HEK293T (cell line): ENCODE measurements around the gene C10orf105.

Source experiments
- CTCF ChIA-PET: fragments of 350-600 bp; formaldehyde crosslinking; extraction: SDS; loops from one replicate; lab custom pipeline; 2021; ENCODE audit warnings: antibody characterized with exemption, inconsistent platforms; lab: Yijun Ruan, JAX
- POLR2A ChIA-PET: fragments of 350-600 bp; formaldehyde crosslinking; extraction: SDS; loops from one replicate; lab custom pipeline; 2020; ENCODE audit warnings: antibody characterized with exemption, inconsistent platforms; lab: Yijun Ruan, JAX
- DNase-seq: peaks from one replicate; pipeline ENCODE4 v3.0.0; 2012; ENCODE audit warnings: mixed read lengths; ENCODE audit errors: extremely low spot score
- ARNT ChIP-seq: fragments of 450-650 bp; IDR thresholded peaks from 2 replicates; pipeline ENCODE4 v1.6.1; 2017; ENCODE audit warnings: mild to moderate bottlenecking
- BHLHE40 ChIP-seq: fragments of 450-650 bp; IDR thresholded peaks from 2 replicates; pipeline ENCODE4 v1.6.1; 2016; ENCODE audit warnings: mild to moderate bottlenecking, moderate library complexity, borderline replicate concordance
- CTBP1 ChIP-seq: fragments of 450-650 bp; IDR thresholded peaks from 2 replicates; pipeline ENCODE4 v1.6.1; 2016; ENCODE audit warnings: borderline replicate concordance
- ELF4 ChIP-seq: fragments of 450-650 bp; IDR thresholded peaks from 2 replicates; pipeline ENCODE4 v1.6.1; 2017; ENCODE audit warnings: antibody characterized with exemption
- FOXA1 ChIP-seq: fragments of 450-650 bp; IDR thresholded peaks from 2 replicates; pipeline ENCODE4 v1.6.1; 2016; ENCODE audit warnings: mild to moderate bottlenecking
- FOXK2 ChIP-seq: fragments of 450-650 bp; IDR thresholded peaks from 2 replicates; pipeline ENCODE4 v1.6.1; 2016; ENCODE audit warnings: mild to moderate bottlenecking
- FOXM1 ChIP-seq: fragments of 450-650 bp; IDR thresholded peaks from 2 replicates; pipeline ENCODE4 v1.6.1; 2017; ENCODE audit warnings: mild to moderate bottlenecking, borderline replicate concordance
- HDGF ChIP-seq: fragments of 450-650 bp; IDR thresholded peaks from 2 replicates; pipeline ENCODE4 v1.6.1; 2017; ENCODE audit warnings: antibody characterized with exemption, borderline replicate concordance
- L3MBTL2 ChIP-seq: fragments of 450-650 bp; conservative IDR thresholded peaks from 2 replicates; pipeline ENCODE4 v1.6.1; 2016; ENCODE audit warnings: mild to moderate bottlenecking
- LEF1 ChIP-seq: fragments of 450-650 bp; IDR thresholded peaks from 2 replicates; pipeline ENCODE4 v1.6.1; 2017; ENCODE audit warnings: mild to moderate bottlenecking, borderline replicate concordance
- NFRKB ChIP-seq: fragments of 450-650 bp; IDR thresholded peaks from 2 replicates; pipeline ENCODE4 v1.6.1; 2016; ENCODE audit warnings: mild to moderate bottlenecking, moderate library complexity
- PKNOX1 ChIP-seq: fragments of 450-650 bp; IDR thresholded peaks from 2 replicates; pipeline ENCODE4 v1.6.1; 2016
- SP1 ChIP-seq: fragments of 450-650 bp; IDR thresholded peaks from 2 replicates; pipeline ENCODE4 v1.6.1; 2017
- SUZ12 ChIP-seq: fragments of 450-650 bp; IDR thresholded peaks from 2 replicates; pipeline ENCODE4 v1.6.1; 2016; ENCODE audit warnings: mild to moderate bottlenecking
- TARDBP ChIP-seq: fragments of 450-650 bp; IDR thresholded peaks from 2 replicates; pipeline ENCODE4 v1.6.1; 2016
- ZNF384 ChIP-seq: fragments of 450-650 bp; IDR thresholded peaks from 2 replicates; pipeline ENCODE4 v1.6.1; 2016

C10orf105 gene

GRCh38 chr10:71765176-71765904 is 45.8 kb upstream of the C10orf105 start:
- no peak for TF ChIP-seq FOXK2
- TF ChIP-seq ZNF384, result no peak
- TF ChIP-seq FOXM1, result no peak
- no peak for TF ChIP-seq LEF1
- no peak for TF ChIP-seq NFRKB
- CTCF ChIA-PET, result interaction anchor here (0.5 to 1.4 kb wide), 2 partner anchors 8 to 1514 kb away, joined by 3 to 4 read pairs; partner anchors contain the start of gene VSIR
- DNase-seq, result no peak
- POLR2A ChIA-PET, result no interaction called here

- POLR2A ChIA-PET, result no interaction called here
- no peak for DNase-seq
These were observed 44.0 kb upstream of the C10orf105 start for GRCh38 chr10:71763352-71764127.

GRCh38 chr10:71762324-71762723 is 42.7 kb upstream of the C10orf105 start:
- ChIA-PET CTCF (interaction anchor here (1.0 kb wide), 1 partner anchor 11 kb away, joined by 4 read pairs; the partner anchor contains the start of gene VSIR), POLR2A (no interaction called here)
- TF ChIP-seq SP1, result no peak
- TF ChIP-seq BHLHE40, result no peak
- TF ChIP-seq SUZ12, result no peak
- no peak for TF ChIP-seq NFRKB
- TF ChIP-seq FOXM1, result no peak
- TF ChIP-seq ELF4, result no peak
- TF ChIP-seq FOXK2, result no peak
- no peak for TF ChIP-seq CTBP1
- no peak for TF ChIP-seq PKNOX1
- TF ChIP-seq TARDBP, result no peak
- no peak for DNase-seq

More at GRCh38 chr10:71763352-71764127, 44.0 kb upstream of the C10orf105 start:
- CTCF ChIA-PET, result interaction anchor here (0.8 kb wide), 4 partner anchors 13 to 87 kb away, joined by 3 to 5 read pairs (median 4); no protein-coding TSS in a partner anchor
- no peak for TF ChIP-seq SUZ12
- TF ChIP-seq NFRKB, result no peak
- no peak for TF ChIP-seq TARDBP
- no peak for TF ChIP-seq ELF4
- TF ChIP-seq L3MBTL2, result no peak
- no peak for TF ChIP-seq FOXA1
- no peak for TF ChIP-seq FOXK2
- TF ChIP-seq PKNOX1, result no peak
- TF ChIP-seq ARNT, result no peak
- TF ChIP-seq ZNF384, result no peak
- TF ChIP-seq SP1, result no peak
- no peak for TF ChIP-seq FOXM1
- TF ChIP-seq CTBP1, result no peak
- no peak for TF ChIP-seq HDGF
- no peak for TF ChIP-seq LEF1
- no peak for TF ChIP-seq BHLHE40

- ChIA-PET POLR2A (no interaction called here), CTCF (no interaction called here)
- DNase-seq, result no peak
- TF ChIP-seq SP1, result no peak
- TF ChIP-seq PKNOX1, result no peak
- TF ChIP-seq LEF1, result no peak
- no peak for TF ChIP-seq FOXK2
- TF ChIP-seq ZNF384, result no peak
- TF ChIP-seq L3MBTL2, result no peak
- no peak for TF ChIP-seq NFRKB
- no peak for TF ChIP-seq ARNT
- no peak for TF ChIP-seq ELF4
- no peak for TF ChIP-seq CTBP1
- no peak for TF ChIP-seq FOXA1
- TF ChIP-seq FOXM1, result no peak
- no peak for TF ChIP-seq HDGF
- no peak for TF ChIP-seq TARDBP
- no peak for TF ChIP-seq BHLHE40
- no peak for TF ChIP-seq SUZ12
These were observed 42.0 kb upstream of the C10orf105 start for GRCh38 chr10:71761541-71762113.

GRCh38 chr10:71761105-71761511 is 41.5 kb upstream of the C10orf105 start:
- no peak for DNase-seq
- ChIA-PET CTCF (no interaction called here), POLR2A (no interaction called here)
- TF ChIP-seq FOXA1 (no peak), SUZ12 (no peak), L3MBTL2 (no peak), TARDBP (no peak), BHLHE40 (no peak), SP1 (no peak), ELF4 (no peak), NFRKB (no peak), CTBP1 (no peak), FOXK2 (no peak), LEF1 (no peak), ZNF384 (no peak), FOXM1 (no peak)
